DOHH2 (cell line): ENCODE measurements around the gene GPHN.

Source experiments
- CTCF ChIP-seq: fragments of 200-600 bp; sonication (generic); IDR thresholded peaks from one replicate; pipeline ENCODE4 v1.5.1; 2014; ENCODE audit warnings: antibody characterized with exemption, mild to moderate bottlenecking, low read depth, low read length; ENCODE audit not compliant: poor library complexity, severe bottlenecking
- EZH2phosphoT487 ChIP-seq: fragments of 200-600 bp; sonication (generic); IDR thresholded peaks from 2 replicates; pipeline ENCODE4 v1.6.1; 2017; ENCODE audit warnings: borderline replicate concordance, mild to moderate bottlenecking, antibody characterized with exemption, low read length, moderate library complexity, mixed read lengths

GRCh38 chr14:67141146-67141900 lies 633.4 kb downstream of the GPHN start:
- TF ChIP-seq CTCF (no peak), EZH2phosphoT487 (no peak)
